ENCODE measurements around the gene KCTD11. TPM values are rescaled to one million over a fixed set of nuclear protein-coding genes. Genes with fewer than 3 reads are reported as not detected.
"Not testable (repeated sequence)": the region's sequence is repeated elsewhere in the genome, so short reads cannot be mapped to it uniquely, and the experiment has no call there.

Gene KCTD11
- total and polyA plus RNA-seq, 8 donors, result 0.58 to 14.1 (median 6.4) TPM

DNA sequence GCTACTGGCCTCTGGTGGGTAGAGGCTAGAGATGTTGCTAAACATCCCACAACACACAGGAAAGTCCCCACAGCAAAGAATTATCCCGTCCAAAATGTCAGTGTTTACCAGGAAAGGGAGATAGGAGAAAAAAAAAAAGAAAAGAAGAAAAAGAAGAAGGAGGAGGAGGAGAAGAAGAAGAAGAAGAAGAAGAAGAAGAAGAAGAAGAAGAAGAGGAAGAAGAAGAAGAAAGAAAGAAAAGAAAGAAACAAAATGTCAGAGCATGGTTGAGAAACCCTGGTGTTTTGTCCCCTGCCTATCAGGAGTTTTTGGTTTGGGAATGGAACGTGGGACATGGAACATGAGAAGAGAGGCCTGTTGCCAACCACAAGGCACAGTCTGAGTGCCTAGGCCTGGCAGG is 5.4 kb downstream of the KCTD11 start:
- WGBS, 5 donors, result 42 to 73% (median 58%) methylated on average over 2 of the region's 2 CpGs
- intact Hi-C loops (cut with DNase I; ENCODE audit: low total_unique reads), result no loop called here
- no peaks in the 10 kb centered on the region for H3K36me3 ChIP-seq
- DNase-seq, result no peak
- H3K4me3 ChIP-seq, result no peak overlapping the region
- no peaks in the 10 kb centered on the region for H3K27me3 ChIP-seq
- H3K27ac ChIP-seq, result peak overlapping the region in 1 of 5 donors; percentile 40
- peaks cover 21 to 41% (median 36%) of the 10 kb centered on the region in 4 donors for H3K4me1 ChIP-seq
- no peak for TF ChIP-seq POLR2A (IDR thresholded peaks at IDR 0.05)
- TF ChIP-seq, protein P1, sequence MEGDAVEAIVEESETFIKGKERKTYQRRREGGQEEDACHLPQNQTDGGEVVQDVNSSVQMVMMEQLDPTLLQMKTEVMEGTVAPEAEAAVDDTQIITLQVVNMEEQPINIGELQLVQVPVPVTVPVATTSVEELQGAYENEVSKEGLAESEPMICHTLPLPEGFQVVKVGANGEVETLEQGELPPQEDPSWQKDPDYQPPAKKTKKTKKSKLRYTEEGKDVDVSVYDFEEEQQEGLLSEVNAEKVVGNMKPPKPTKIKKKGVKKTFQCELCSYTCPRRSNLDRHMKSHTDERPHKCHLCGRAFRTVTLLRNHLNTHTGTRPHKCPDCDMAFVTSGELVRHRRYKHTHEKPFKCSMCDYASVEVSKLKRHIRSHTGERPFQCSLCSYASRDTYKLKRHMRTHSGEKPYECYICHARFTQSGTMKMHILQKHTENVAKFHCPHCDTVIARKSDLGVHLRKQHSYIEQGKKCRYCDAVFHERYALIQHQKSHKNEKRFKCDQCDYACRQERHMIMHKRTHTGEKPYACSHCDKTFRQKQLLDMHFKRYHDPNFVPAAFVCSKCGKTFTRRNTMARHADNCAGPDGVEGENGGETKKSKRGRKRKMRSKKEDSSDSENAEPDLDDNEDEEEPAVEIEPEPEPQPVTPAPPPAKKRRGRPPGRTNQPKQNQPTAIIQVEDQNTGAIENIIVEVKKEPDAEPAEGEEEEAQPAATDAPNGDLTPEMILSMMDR (IDR thresholded peaks at IDR 0.05), result no peak
- TF ChIP-seq POLR2AphosphoS5 (IDR thresholded peaks at IDR 0.05), result no peak
- no peak for TF ChIP-seq EP300 (IDR thresholded peaks at IDR 0.05)
- no peaks in the 10 kb centered on the region for H3K9me3 ChIP-seq

DNA sequence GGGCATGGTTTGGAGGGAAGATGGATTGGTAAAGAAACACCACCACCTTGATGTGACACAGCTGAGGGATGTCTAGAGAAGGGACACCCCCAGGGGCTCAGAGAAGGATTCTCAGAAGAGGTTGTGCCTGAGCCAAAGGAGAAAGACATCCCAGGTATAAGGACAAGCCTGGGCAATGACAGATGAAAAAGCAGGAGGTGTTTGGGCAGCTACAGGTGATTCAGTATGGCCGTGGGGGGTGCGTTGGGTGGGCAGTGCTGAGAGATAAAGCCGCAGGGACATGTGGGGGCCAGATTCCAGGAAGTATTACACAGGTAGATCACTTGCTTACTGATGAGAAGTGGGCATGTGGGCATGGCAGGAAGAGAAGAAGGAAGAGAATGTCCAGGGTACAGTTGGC is 9.9 kb downstream of the KCTD11 start:
- H3K36me3 ChIP-seq, result no peaks in the 10 kb centered on the region
- H3K27ac ChIP-seq, result no peak overlapping the region
- DNase-seq, result no peak
- TF ChIP-seq, protein P1 (IDR thresholded peaks at IDR 0.05), result no peak
- TF ChIP-seq EP300 (IDR thresholded peaks at IDR 0.05) (no peak), POLR2AphosphoS5 (IDR thresholded peaks at IDR 0.05) (no peak), POLR2A (IDR thresholded peaks at IDR 0.05) (no peak)
- WGBS, 5 donors, result 52 to 62% (median 60%) methylated on average over 3 of the region's 3 CpGs
- no peak overlapping the region for H3K4me3 ChIP-seq
- H3K4me1 ChIP-seq, result no peaks in the 10 kb centered on the region
- H3K27me3 ChIP-seq, result no peaks in the 10 kb centered on the region
- intact Hi-C loops (cut with DNase I; ENCODE audit: low total_unique reads), result loop anchor here (10.0 kb wide), 1 partner anchor 63 kb away; the partner anchor contains the start of genes SPEM1, SPEM2 and SPEM3
- no peaks in the 10 kb centered on the region for H3K9me3 ChIP-seq

DNA sequence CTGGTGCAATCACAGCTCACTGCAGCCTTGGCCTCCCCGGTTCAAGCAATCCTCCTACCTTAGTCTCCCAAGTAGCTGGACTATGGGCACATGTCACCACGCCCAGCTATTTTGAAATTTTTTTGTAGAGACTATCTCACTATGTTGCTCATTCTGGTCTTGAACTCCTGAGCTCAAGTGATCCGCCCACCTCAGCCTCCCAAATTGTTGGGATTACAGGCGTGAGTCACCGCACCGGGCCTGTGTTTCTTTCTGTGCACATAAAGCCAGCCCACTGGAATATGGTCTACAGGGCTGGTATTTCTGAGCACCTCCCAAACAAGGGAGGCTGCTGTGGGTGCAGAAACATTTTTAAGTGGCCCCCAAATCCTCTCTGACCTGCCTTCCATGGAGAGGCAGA is 11.3 kb downstream of the KCTD11 start:
- Histone ChIP-seq H3K4me3 (no peak overlapping the region), H3K4me1 (no peaks in the 10 kb centered on the region), H3K9me3 (no peaks in the 10 kb centered on the region), H3K27me3 (no peaks in the 10 kb centered on the region), H3K27ac (no peak overlapping the region), H3K36me3 (no peaks in the 10 kb centered on the region)
- TF ChIP-seq EP300 (IDR thresholded peaks at IDR 0.05) (no peak), POLR2A (IDR thresholded peaks at IDR 0.05) (no peak), POLR2AphosphoS5 (IDR thresholded peaks at IDR 0.05) (no peak)
- TF ChIP-seq, protein P1 (IDR thresholded peaks at IDR 0.05), result no peak
- DNase-seq, result no peak
- intact Hi-C loops (cut with DNase I; ENCODE audit: low total_unique reads), result loop anchor here (10.0 kb wide), 1 partner anchor 61 kb away; the partner anchor contains the start of genes SPEM1, SPEM2 and SPEM3
- WGBS, 5 donors, result 87 to 96% (median 92%) methylated on average over 6 of the region's 6 CpGs

DNA sequence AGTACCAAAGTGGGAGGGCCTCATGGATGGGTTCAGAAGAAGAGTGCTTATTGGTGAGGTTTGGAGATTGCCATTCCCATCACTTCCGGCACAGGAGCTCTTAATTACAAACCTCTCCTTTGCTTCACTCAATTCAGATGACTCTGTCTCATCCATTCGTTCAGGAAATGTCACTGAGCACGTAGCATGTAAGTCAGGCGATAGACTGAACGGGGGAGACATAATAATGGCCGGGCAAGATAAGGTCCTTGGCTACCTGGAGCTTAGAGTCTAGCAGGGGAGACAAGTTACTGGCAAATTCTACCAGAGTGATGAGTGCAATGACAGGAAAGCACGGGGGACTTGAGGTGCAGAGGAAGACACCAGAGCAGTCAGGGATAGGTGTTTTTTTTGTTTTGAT is 14.0 kb downstream of the KCTD11 start:
- H3K4me3 ChIP-seq, H3K4me1 ChIP-seq, DNase-seq, H3K27ac ChIP-seq, H3K9me3 ChIP-seq, H3K36me3 ChIP-seq: not testable (repeated sequence)
- intact Hi-C loops (cut with DNase I; ENCODE audit: low total_unique reads), result loop anchor here (10.0 kb wide), 1 partner anchor 59 kb away; the partner anchor contains the start of genes SPEM1, SPEM2 and SPEM3
- 75 to 86% (median 84%) methylated on average over 6 to 7 of the region's 7 CpGs for WGBS, 5 donors
- H3K27me3 ChIP-seq, result peaks cover 0 to 10% (median 0%) of the 10 kb centered on the region in 3 donors

DNA sequence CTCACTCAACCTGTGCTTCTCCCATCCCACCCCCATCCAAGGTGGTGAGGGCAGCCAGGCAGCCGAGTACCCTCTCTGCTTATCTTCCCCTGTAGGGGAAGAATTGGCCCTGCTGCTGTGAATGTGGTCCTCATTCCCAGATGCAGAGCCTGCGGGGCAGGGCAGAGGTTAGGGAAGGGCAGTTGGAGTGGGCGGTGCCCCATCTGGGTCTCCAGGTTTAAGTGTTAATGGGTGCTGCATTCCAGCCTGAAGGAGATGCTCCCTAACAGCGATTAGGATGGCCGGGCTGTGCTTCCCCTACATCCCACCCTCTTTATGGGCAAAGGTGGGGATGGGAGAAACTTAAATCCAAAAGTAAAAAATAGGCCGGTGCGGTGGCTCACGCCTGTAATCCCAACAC is 15.1 kb downstream of the KCTD11 start:
- Histone ChIP-seq H3K4me3 (no peak overlapping the region), H3K9me3 (no peaks in the 10 kb centered on the region), H3K27me3 (peaks cover 0 to 13% (median 0%) of the 10 kb centered on the region in 3 donors), H3K4me1 (no peaks in the 10 kb centered on the region), H3K36me3 (no peaks in the 10 kb centered on the region), H3K27ac (no peak overlapping the region)
- intact Hi-C loops (cut with DNase I; ENCODE audit: low total_unique reads), result loop anchor here (10.0 kb wide), 1 partner anchor 58 kb away; the partner anchor contains the start of genes SPEM1, SPEM2 and SPEM3
- no peak for DNase-seq
- 80 to 85% (median 82%) methylated on average over 7 to 8 of the region's 8 CpGs for WGBS, 5 donors
- TF ChIP-seq, protein P1 (IDR thresholded peaks at IDR 0.05), result no peak
- TF ChIP-seq POLR2AphosphoS5 (IDR thresholded peaks at IDR 0.05) (no peak), EP300 (IDR thresholded peaks at IDR 0.05) (no peak), POLR2A (IDR thresholded peaks at IDR 0.05) (no peak)
